Stimulated activated CD8-positive, alpha-beta memory T cell treated with anti-CD3 and anti-CD28 coated beads, Interleukin-4, amount 100 ng/mL, for 48 hours (primary cell): ENCODE results near the gene SCAP.
"Not testable (repeated sequence)": the region's sequence is repeated elsewhere in the genome, so short reads cannot be mapped to it uniquely, and the experiment has no call there.

ENCODE experiments used
- DNase-seq: peaks from one replicate; pipeline ENCODE4 v3.0.0-alpha.2; 2020

SCAP gene

DNA sequence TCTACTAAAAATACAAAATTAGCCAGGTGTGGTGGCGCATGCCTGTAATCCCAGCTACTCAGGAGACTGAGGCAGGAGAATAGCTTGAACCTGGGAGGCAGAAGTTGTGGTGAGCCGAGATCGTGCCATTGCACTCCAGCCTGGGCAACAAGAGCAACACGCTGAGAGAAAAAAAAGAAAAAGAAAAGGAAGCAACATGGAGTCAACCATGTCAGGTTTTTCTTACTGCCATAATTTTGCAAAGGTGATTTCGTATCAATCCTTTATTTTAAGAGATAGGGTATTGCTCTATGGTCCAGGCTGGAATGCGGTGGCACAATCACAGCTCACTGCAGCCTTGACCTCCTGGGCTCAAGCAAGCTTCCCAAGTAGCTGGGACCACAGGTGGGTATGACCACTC is 4.5 kb upstream of the SCAP start:
- DNase-seq: not testable (repeated sequence)

DNA sequence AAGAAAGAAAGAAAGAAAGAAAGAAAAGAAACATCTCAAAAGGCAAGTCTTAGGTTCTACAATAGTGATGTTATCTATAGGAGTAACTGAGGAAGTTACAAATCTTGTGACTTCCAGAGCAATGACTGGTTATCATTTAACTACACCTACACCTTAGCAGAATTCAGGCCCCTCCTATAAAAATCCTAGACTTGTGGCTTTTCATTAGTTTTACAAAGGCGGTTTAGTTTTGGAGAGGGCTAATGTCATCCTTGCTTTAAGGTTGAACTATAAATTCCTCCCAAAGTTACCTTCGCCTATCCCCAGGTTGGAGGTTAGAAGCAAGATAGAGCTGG is 4.1 kb upstream of the SCAP start:
- no peak for DNase-seq

DNA sequence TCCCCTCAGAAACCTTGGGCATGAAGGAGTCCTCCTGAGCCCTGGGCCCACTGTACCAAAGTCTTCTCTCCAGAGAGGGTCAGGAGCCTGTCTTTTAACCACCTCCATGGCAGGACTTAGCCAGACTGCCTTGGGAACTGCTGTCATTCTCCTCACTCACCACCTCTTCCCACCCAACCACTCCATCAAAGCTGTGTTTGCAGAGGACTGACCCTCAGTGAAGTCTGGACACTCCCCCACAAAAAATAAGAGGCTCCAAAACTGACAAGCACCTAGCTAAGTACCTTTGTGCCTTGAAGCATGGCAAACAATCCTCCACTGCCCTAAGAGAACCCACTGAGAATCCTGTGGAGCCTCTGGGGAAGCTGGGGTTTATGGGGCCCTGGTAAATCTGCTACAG is 2.3 kb upstream of the SCAP start:
- DNase-seq: no peak

DNA sequence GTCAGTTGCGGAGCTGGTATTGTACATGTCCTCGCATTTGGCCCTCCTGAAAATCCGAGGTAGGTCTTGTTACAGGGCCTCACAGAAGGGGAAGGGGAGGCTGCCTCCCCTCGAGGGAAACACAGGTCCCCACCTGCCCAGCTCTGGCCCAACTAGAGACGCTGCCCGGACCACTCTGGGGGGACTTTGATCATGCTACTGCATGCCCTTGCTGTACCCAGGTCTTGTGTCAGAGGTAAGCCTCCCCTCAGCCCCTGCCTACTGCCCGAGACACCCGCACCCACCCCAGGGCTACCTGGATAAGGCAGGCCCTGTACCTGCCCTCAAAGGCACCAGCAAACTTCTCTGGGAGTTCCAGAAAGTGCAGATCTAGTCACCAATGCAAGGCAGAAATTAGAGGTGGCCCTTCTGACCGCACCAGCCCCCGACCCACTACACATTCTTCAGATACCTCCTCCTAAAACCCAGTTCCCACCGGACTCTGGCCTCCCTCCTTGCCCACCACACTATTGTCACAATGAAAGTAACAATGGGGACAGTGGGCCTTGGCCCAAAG is 981 bp upstream of the SCAP start:
- DNase-seq: no peak

DNA sequence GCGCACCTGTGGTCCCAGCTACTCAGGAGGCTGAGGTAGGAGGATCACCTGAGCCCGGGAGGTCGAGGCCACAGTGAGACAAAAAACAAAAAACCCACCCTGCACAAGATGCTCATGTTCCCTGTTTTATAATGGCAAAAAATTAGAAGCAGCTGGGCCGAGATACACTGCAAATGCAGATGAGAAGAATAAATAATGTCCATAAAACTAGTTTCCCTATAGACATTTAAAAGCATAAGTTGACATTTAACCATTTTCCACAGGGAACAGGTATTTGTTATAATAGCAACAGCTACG is 537 bp upstream of the SCAP start:
- DNase-seq: no peak

DNA sequence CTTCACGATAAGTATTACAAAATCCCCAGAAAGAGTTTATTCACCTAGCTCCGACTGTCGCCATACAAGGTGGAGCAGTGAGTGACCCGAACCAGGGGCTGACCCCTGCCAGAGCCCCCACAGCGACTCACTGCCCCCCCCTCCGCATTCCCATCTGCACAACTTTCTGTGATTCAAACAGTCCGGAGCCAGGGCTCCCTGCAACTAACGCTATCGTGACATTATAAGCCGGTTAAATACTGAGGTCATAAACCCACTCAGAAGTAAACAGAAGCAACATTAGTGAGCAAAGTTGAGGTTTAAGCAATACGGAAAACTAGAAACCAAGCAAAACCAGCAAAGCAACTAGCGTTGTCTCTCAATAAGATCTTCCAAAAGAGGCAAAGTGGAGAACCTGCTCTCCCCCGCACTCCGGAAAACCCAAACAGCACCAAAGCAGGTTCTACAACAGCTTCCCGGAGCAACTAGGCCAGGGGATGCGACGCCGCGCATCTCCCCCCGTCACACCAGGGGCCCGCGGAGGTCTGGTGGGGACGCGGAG is 642 bp downstream of the SCAP start:
- peak; percentile 59 for DNase-seq

DNA sequence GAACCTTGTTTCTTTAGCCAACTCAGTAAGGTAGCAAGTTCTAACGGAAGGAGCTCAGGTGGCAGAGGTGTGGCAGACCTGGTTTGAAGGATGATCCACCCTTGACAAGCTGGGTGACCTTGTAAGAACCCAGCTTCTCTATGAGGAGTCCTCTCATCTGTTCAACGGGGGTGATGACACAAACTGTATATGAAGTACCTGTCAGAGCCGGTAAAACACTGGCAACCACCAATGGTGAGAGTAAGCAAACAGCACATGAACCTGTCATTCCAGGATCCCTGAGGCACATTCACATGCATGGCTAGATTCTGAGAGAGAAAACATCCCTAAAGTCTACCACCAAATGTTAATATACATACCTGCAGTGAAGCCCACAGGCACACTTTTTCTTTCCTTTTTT is 2.4 kb downstream of the SCAP start:
- DNase-seq: no peak

DNA sequence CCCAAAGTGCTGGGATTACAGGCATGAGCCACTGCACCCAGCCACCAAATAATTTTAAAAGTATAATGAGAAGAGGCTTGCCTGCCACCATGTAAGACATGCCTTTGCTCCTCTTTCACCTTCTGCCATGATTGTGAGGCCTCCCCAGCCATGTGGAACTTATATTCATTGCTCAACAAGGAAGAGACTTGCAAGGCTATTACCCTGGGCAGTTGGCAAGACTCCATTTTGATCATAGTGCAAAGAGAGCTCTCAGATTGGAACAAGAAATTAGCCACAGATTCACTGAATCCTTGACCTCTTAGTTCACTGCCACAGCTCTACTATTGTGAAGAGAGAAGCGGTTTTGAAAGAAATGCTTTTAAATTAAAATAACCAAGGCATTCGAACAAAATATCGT is 6.1 kb downstream of the SCAP start:
- DNase-seq: no peak

DNA sequence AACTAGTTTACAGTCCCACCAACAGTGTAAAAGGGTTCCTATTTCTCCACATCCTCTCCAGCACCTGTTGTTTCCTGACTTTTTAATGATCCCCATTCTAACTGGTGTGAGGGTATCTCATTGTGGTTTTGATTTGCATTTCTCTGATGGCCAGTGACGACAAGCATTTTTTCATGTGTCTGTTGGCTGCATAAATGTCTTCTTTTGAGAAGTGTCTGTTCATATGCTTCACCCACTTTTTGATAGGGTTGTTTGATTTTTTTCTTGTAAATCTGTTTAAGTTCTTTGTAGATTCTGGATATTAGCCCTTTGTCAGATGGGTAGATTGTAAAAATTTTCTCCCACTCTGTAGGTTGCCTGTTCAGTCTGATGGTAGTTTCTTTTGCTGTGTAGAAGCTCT is 7.4 kb downstream of the SCAP start:
- not testable (repeated sequence) for DNase-seq

DNA sequence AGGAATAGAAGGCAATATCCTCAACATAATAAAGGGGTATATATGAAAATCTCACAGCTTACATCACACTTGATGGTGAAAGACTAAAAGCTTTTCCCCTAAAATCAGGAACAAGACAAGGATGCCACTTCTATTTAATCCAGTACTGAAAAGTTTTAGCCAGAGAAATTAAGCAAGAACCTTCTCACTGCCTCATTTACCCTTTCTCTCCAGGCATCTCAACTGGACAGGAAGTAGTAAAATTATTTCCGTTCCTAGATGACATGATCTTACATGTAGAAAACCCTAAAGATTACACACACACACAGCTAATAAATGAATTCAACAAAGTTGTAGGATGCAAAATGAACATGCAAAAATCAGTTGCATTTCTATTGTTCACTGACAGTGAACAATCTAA is 11.2 kb downstream of the SCAP start:
- DNase-seq: no peak

DNA sequence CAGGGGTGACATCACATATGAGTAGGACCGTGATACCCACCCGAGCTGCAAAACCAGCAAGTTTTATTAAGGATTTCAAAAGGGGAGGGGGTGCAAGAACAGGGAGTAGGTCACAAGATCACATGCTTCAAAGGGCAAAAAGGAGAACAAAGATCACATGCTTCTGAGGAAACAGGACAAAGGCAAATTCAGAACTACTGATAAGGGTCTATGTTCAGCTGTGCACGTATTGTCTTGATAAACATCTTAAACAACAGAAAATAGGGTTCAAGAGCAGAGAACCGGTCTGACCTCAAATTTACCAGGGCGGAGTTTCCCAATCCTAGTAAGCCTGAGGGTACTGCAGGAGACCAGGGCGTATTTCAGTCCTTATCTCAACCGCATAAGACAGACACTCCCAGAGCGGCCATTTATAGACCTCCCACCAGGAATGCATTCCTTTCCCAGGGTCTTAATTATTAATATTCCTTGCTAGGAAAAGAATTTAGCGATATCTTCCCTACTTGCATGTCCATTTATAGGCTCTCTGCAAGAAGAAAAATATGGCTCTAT is 16.1 kb downstream of the SCAP start:
- not testable (repeated sequence) for DNase-seq

DNA sequence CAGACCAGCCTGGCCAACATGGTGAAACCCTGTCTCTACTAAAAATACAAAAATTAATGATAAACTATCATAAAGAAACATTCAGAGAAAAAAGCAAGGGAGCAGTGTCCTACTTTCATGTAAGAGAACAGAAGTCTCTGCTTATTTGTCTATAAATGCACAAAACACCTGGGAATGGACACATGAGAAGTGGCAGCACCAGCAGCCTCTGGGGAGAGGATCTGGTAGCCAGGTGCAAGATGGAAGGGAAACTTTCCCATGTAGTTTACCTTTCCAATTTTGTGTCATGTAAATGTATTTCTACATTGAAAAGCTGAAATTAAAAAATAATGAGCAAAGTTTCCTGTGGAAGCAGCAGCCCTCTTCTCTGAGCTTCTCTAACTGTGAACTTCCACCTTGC is 18.8 kb downstream of the SCAP start:
- no peak for DNase-seq

DNA sequence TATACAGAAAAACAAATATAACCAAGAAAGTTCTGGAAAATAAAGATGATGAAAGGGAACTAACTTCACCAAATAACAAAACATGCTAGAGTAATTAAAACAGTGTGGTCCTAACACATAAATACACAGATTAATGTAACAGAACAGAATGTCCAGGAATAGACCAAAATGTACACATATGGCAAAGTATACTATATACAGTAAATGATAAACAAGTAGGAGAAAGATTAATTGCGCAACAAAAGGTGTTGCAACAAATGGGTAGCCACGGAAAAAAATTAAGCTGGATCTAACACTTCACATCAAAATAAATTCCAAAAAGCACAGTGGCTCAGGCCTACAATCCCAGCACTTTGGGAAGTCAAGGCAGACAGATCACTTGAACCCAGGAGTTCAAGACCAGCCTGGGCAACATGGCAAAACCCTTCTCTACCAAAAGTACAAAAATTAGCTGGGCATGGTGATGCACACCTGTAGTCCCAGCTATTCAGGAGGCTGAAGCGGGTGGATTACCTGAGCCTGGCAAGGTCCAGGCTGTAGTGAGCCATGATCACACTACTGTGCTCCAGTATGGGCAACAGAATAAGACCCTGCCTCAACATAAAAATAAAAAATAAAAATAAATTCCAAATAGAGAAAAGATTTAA is 19.8 kb downstream of the SCAP start:
- no peak for DNase-seq

DNA sequence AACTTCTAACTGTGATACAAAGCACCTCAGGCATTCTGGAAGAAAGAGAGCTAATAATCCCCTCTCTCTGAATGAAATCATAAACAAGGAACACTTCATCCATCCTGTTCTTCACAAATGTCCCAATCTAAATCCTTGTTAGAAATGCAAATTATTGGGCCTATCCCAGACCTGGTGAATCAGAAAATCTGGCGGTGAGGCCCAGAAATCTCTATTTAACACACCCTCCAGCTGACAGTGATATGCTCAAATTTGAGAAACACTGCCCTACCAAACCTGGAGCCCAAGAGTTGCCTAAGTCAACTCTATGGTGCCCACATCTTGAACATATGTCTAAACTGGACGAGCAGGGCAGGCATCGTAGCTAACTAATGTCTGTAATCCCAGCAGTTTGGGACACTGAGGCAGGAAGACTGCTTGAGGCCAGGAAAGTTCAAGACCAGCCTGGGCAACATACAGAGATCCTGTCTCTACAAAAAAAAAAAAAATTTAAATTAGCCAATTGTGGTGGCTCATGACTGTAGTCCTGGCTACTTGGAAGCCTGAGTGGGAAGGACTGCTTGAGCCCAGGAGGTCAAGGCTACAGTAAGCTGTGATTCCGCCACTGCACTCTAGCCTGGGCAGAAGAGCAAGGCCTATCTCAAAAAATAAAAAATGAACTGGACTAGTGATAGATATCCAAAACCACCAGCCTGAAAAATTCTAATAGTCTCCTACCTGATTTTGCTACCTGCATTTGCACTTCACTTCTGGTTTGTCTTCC is 23.1 kb downstream of the SCAP start:
- DNase-seq: no peak

DNA sequence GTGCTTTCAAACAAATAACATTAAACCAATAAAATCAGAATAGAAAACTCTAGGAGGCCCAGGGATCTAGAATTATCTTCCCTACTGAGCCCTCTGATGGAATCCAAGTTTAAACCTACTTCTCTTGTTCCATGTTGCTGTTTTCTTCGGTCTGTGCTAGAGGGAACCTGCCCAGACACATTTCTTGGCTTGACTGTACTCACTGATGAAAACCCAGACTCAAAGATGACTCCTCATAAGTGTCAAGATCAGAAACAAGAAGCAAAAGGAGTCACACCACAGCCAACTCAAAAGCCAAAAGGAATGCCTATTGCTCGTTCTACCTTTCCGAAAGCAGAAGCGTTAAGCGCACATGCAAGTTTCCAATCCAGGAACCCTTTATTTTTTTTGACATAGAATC is 31.6 kb downstream of the SCAP start:
- no peak for DNase-seq

DNA sequence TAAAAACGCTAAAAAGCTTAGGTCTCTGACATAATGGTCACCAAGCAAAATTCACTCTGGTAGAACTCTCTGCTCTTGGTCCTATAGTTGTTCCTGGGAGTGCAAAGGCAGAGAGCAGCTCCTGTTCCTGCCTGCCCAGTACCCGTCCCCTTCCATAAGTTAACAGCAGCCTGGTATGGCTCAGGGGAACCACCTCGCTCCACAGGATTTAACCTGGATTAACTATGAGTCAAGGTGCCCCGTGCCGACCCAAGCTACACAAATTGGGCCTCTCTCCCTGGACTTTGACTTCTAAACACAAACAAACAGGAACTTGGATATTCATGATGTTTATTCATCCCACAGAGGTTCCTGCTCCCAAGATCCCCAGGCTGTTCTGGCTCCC is 32.1 kb downstream of the SCAP start:
- no peak for DNase-seq

DNA sequence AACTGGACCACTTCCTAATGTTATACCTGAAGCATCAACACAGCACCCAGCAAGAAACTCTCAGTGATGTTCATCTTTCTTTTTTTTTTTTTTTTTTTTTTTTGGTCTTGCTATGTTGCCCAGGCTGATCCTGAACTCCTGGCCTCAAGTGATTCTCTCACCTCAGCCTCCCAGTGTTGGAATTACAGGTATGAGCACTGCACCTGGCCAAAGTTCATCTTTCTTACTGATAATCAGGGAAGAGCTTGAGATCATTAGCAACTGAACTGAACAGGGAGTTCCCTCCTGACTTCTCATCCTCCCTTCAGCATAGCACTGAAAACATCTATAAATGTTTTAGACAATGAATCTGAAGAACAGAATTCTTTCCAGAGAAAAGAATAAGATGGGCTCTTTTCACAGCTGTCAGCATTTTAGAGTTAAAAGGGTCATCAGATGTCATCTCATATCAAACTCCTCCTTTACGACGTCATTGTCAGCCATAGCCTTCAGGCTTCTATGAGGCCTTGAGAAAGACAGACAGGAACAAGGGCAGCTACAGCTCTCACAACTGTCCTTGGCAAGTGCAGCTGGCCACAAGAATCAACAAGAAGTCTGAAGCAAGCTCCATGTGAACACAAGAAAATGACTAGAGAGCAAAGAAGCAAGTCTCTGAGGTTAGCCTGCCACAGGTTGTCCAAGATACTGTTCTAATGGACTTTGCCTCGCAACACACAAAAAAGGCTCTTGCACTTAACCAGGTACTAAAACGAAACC is 33.8 kb downstream of the SCAP start:
- no peak for DNase-seq

DNA sequence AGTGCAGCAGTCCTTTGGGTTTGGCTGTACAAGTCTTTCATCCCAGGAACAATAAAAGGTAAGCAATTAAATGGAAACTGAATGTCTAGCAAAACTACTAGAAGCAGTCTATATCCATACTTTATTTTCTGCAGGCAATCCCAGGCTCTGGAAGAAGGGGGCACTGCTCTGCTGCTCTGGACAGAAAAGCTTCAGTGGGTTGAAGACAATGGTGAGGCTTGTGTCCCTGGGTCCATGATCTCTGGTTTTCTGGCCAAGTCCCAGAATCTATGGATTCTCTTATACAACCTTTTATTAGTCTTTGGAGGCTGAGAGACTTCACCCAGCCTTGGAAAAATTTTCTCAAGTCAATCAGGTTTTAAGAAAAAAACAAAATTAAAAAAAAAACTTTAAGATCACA is 35.6 kb downstream of the SCAP start:
- DNase-seq: no peak

DNA sequence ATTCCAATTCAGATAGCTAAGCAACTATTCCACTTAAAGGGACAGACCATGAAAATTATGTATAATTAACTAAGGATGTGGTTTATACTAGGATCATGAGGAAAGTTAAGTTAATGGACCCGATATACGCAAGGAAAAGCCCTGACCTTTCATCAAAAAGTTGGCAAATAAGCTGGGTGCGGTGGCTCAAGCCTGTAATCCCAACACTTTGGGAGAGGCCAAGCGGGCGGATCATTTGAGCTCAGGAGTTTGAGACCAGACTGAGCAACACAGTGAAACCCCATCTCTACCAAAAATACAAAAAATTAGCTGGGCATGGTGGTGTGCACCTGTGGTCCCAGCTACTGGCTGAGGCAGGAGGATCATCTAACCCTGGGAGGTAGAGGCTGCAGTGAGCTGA is 39.6 kb downstream of the SCAP start:
- DNase-seq: no peak

DNA sequence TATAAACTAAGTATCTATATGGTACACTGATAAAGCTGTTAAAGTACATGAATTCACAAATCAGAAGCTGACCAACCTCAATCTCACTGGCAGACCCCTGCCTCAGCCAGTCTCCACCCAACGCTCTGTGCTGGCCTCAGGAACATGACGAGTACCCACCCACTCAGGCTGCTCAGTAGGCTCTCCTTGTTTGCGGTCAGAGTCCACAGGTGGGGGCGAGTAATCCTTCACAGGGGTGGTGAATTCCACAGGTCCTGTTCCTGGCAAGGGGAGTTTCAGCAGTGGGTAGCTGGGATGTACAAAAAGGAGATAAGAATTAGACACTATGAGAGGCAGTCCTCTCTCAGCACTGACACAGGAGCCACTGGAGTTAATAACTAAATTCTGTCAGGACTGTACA is 40.9 kb downstream of the SCAP start:
- no peak for DNase-seq

DNA sequence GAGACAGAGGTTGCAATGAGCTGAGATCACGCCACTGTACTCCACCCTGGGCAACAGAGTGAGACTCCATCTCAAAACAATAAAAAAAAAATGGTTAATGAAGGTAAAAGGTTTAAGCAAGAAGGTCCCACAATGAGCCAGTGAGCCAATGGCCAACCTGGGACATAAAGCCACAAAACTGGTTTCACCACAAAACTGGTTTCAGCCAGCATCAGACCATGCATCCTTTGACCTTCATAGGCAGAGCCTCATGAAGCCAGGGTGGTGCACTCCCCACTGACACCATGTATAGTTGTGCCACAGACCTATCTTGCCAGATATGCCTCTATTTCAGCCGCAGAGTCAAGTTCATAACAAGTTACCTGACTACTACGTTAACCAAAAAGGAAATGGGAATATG is 41.9 kb downstream of the SCAP start:
- no peak for DNase-seq

DNA sequence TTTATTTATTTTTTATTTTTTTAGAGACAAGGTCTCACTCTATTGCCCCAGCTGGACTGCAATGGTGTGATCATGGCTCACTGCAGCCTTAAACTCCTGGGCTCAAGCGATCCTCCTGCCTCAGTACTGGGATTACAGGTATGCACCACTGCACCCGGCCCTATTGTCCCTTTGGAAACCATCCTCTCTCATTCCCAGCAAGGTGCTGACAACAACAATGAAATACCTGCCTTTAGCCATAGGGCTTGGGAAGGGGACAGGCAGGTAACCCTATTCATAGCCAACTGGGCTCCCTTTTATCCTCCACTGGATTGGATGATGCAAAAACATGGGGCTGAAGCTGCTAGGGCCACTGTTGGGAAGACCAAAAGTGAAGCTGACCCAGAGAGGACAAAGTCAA is 43.1 kb downstream of the SCAP start:
- no peak for DNase-seq

DNA sequence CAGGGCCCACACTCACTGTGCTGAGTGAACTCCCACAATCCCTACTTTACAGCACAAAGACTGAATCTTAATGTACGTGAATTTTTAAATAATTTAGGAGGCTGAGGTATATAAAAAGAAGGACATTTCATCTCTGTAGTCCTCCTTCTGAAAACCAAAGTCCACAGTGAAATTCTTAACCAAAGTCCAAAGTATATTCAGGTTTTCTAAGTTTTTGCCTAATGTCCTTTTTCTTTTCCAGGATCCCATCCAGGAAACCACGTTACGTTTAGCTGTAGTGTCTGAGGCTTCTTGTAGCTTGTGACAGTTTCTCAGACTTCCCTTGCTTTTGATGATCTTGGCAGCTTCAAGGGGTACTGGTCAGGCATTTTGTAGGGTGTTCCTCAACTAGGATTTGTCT is 44.5 kb downstream of the SCAP start:
- DNase-seq: no peak

DNA sequence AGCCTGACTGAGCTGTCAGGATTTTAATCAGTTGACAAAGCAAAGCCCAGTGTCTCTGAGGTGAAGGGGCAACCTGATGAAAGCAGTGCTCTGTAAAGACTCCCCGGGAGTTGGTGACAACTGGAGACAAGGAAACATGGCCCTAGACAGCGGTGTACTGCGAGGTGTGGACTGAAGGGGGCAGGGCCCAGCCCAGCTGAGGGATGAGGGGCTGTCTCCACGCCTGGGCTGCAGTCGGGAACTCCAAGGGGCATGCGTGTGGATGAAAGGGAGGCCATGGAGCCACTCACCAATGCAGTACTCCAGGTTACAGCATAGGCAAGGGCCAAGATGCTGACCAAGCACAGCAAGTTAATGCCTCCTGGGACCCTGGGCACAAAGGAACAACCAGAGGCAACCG is 45.1 kb downstream of the SCAP start:
- DNase-seq: no peak
